ENCODE results near the gene GPR18.
A peak's percentile ranks its signal among the peaks of the same experiment; 100 is the strongest.

GPR18 gene, protein sequence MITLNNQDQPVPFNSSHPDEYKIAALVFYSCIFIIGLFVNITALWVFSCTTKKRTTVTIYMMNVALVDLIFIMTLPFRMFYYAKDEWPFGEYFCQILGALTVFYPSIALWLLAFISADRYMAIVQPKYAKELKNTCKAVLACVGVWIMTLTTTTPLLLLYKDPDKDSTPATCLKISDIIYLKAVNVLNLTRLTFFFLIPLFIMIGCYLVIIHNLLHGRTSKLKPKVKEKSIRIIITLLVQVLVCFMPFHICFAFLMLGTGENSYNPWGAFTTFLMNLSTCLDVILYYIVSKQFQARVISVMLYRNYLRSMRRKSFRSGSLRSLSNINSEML

DNA sequence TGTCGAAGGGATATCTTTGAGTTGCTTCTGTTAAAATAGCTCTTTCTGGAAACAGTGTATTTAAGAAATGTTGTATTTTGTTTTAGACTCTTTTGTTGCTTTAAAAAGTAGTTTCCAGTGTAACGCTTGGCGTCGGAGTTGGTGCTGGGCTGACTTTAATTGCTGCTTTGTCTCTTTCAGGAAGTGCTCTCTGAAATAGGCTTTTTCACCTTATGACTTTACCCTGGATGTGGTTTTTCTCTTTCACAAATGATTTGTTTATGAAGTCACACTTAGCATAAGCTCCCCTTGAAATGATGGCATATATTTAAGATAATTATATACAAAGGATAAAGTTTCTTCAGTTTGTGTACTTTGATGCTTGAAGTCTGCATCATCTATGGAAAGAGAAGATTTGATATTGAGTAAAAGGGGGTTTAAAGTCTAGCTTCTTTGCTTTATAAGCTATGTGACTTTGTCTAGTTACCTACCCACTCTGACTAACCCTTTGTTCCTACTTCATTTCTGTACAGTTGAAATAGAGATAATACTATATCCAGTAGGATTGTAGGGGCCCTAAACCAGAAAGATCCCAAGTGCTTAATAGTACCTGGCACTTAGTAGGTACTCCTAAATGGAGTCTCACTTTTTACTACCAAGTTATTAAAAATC is at the start of gene GPR18:
GPR18 (minus strand) TSS at position 170 of the 651 bp plus-strand sequence. CDS start 2,507 bp downstream, outside the sequence.
- DNase-seq (ENCODE audit: low read depth in 2 of 2), result no peak

DNA sequence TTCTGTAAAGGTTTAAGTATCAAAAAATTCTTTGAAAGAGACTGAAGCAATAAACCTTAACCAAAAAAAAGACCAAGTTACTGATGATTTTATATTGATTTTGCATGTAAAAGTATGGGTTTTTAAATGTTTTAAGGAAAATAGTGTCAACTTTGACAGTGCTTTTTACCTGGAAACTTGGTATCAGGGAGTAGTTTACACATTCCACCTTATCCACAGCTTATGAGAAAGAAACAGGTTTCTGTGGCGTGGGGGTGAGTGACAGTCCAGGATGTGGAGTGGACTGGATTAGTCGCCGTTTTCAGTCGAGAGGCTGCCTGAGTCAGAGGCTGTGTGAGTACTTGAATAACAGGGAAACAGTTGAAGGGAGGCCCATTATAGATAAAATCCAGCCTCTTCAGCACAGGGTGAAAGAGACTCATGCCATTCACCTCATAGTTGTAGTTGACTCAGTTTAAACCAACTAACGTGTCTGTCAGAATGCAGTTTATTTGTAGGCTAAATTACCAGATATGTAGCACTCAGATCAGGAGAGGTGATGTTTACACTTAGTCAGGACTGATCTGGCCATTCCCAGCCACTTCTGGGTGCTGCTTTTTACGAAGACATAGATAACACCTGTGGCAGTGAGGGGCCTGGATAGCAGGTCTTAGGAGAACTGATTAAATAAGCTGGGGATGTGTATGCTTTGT is 49.6 kb upstream of the GPR18 start:
- DNase-seq (ENCODE audit: low read depth in 2 of 2), result peak; percentile 41 to 48

DNA sequence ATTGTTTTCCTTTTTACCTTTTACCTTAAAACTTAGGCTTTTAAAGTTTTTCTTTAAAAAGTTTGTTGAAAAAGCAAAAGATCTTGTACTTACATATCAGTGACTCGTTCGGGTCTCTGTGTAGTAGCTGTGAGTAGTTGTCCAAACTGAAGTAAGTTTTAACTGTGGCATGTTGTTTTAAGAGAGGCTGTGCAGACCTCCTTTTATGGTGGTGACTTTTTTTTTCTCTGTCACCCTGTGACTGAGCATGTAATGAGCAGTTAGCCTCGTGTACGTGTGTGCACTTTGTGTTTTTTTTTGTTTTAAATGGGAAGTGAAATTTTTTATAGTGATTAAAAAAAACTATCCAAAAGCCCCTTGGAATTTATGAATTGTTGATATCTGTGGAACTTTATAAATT is 49.1 kb upstream of the GPR18 start, which contains the start of gene GPR183:
GPR183 (minus strand) TSS at position 153 of the 400 bp plus-strand sequence. CDS start 11,254 bp downstream, outside the sequence.
- DNase-seq (ENCODE audit: low read depth in 2 of 2), result no peak

DNA sequence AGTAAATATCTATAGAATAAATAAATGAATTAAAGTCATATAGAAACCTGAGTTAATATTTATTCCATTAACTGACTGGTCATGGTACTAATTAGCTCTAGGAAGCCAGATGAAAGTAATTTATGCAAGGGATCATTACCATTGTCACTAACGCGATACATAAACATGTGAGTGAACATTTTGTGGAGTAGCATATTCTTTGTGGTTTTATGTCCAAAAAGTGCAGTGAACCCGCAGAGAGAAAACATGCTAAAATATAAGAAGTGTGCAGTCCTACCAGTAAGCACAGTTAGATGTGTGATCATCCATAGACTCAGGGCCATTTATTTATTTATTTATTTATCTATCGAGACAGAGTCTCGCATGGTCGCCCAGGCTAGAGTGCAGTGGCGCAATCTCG is 47.4 kb upstream of the GPR18 start:
- no peak for DNase-seq (ENCODE audit: low read depth in 2 of 2)

DNA sequence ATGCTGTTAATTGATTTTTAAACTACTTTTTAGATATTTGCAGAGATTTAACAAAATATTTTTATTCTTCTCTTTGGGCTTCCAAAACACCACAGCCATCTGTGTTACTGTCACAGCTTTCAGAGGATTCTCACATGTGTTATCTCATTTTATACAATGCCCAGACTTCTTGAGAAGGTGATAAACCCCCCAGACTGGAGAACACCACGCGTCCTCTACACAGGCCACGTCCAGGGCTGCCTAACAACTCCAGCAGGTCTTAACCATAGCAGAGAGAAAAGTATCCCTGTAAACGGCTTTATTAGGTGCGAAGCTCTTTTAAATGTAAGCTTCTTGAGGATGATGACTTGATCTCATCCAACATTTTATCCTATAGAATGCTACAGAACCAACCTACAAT is 47.0 kb upstream of the GPR18 start:
- DNase-seq (ENCODE audit: low read depth in 2 of 2), result no peak

DNA sequence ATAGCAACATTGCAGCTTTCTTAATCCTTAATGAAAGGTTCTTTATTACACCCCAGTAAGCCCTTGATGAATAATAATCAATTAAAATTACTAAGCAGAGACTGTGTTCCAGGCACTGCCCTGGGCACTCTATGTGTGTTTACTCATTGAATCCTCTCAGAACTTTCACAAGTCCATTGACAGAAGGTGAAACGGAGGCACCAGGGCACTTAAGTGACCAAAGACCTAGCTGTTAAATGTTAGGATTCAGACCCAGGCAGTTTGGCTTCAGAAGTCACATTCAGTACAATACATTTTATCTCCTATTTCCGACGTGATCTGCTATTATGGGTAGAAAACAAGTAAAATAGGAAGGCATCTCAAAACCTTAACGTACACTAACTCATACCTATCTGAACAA is 46.4 kb upstream of the GPR18 start:
- DNase-seq (ENCODE audit: low read depth in 2 of 2), result no peak

DNA sequence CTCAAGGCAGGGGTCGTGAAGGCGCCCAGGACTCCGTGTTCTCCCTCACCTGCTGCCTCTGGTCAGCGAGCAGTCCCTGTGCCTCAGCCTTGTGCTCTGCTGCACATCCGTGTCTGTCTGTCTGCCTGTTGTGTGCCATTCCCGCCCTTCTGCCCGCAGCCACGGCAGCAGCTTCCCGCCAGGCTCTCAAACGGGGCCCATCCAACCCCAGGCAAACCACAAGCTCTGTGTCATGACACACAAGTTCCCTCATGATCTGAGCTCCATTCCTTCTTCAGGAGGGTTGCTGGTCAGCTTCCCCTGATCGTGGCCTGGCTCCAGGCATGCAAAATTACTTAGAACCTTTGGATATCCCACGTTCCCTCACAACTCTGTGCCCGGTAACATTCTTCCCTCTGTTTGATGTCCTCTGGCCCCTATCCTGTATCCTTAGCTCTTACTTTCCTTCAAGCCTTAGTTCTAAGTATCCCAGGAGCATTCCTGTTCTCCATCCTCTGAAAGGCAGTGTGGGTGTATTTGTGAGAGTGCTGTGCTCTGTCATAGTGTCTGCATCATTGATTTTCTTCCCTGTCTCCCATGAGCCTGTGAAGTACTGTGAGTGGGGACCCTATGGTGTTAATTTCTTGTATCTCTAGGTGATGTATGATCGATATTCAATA is 45.8 kb upstream of the GPR18 start:
- DNase-seq (ENCODE audit: low read depth in 2 of 2), result peak; percentile 22 to 39

DNA sequence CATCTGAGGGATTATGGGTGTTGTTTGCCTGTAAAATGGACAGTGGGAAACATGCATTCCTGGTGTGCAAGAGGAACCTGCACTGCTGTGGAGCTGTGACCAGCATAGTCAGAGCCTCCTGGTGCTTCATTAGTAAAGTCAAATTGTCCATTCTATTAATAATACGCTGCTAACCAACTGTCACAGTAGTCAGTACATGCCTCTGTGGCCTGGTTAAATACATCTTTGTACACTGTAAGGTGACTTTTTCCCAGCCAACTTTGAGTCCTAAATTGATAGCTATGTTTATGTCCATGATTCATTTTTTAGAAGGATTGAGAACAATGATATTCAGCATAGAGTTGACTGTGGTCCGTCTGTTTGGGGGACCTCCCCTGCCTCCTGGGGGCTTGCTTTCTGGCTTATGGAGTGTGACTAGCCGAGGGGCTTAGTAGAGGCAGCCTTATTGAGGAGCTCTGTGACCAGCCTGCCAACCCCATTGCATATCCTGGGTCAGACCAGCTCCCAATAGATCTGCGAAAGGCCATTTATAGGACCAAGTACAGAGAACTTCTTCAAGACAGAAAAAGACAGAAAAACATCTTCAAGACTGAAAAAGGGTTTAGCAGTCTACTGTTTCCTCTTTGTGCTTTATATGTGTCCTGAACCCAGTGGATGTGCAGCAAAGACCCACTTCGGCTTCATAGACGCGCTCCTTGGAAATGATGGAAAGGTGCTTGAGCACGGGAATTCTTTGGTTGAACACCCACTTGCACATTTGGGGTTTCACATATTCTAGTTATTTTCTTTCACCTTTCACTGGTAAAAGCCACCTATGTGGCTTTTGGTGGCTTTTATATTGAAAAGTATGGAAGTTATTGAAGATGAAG is 44.7 kb upstream of the GPR18 start:
- no peak for DNase-seq (ENCODE audit: low read depth in 2 of 2)

DNA sequence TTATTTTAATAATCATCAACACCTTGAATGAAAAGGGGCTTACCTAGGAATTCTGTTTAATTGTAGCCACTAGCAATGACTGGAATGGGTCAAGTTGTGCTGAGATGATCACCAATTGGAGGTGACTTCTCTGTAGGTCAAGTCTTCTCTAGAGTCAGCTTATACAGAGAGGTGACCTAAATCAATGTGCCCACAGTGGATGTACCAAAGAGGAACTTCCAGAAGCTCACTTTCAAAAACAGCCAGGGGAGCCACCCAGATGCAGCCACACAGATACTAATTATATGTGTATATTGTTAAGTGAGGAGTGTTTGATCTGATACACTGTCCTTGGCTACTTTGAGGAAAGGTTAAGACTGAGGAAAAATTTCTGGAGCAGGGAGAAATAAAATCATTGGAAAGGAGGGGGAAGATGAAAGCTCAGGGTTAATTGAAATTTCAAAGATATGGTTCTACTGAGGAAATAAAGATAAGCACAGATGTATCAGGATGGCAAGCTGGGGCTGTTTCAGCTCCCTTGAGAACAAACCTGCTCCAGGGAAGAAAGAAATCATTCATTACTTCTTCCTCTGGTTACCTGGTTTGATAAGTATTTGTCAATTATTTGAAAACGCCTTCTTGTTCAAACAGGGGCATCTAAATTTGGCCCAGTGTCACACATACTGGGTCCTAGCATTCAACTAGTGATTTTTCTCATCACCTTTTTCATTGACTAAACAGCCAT is 43.9 kb upstream of the GPR18 start:
- no peak for DNase-seq (ENCODE audit: low read depth in 2 of 2)

DNA sequence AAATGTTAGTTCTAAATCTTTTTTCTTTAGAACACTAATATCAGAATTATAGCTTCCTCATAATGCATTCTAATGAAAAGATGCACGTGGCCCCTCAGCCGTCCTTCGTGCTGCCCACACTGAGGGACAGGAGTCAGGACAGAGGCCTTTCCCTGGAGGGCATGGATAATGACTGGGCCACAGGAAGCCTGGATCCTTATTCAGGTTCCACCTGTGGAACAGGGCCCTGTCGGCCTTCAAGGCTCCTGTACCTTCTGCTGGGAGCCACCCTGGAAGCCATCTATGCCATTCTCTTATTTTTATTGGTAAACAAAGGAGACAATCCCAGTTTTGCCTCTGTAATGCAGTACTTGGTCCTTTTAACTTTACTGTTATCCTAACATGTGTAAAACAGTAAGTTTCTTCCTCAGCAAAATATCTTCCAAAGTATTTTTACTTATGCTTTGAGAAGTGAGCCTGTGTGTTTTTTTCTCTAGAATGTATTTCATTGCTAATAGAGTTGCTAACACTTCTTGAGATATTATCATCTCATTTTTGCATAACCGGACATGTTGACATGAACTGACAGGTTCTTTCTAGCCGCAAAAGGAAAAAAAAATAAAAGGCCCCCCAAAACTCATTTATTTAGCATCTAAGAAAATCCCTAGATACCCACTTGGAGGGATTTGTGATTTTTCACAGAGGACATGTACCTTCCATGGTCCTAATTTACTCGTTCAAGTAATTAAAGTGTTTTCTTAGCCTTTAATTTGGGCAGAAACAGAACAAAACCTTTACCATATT is 43.1 kb upstream of the GPR18 start:
- no peak for DNase-seq (ENCODE audit: low read depth in 2 of 2)

DNA sequence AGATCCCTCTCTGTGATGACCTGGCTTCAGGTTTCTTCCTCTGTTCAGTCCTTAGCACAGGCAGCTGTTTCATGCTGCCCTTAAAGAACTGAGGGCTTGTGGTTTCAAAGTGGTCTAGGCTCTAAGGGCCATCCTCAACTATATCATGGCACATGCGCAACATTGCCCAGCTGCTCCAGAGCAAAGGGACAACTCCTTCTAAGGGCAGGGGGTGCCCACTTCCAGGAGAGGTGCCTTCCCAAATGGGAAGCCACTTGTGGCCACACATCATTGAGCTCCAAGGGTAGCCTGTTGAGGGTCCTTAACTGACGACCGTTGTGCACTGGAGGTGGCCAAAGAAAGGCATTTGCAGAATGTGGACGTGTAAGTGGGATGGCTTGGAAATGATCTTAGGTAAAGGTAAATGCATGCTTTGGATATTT is 41.8 kb upstream of the GPR18 start:
- DNase-seq (ENCODE audit: low read depth in 2 of 2), result no peak

DNA sequence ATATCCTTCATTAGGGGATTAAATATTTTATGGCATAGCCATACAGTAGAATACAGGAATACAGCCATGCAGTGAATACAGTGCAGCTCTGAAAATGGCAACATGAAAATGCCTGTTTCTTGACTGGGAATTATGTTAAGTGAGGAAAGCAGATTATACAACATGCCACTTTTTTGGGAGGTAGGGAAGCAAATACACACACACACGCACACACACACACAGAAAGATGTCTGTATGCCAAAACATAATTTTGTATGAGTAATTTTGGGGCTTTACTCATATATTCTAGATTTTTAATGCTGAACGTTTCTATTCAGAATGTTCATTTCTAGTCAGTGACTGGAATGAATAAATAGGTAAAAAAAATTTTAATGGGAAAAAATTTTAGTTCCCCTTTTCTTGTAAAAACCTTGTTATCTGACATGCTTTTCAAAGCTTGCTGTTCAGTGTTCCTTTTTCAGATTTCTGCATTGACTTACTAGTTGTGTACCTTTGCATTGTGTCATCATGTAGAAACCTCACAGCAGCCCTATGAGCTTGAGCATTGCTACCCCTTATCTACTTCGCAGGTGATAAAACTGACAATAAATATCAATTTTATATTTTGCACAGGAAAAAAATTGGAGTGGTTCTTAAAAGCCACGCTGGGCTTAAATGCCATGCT is 41.2 kb upstream of the GPR18 start:
- DNase-seq (ENCODE audit: low read depth in 2 of 2), result no peak

DNA sequence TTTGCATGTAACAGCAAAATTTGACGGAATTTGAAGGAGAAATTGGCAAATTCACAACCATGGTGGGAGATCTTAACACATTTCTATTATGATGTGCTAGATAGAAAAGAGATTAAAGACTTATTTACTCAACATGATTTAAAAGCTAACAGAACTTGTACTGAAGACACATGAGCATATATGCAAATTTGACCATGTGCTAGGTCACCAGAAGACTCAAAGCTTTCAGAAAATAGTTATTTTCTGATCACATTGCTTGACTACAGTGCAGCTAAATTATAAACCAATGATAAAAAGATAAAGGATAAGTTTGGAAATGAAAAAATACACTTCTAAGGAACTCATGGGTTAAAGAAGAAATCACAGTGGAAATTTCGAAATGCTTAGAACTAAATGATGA is 39.9 kb upstream of the GPR18 start:
- DNase-seq (ENCODE audit: low read depth in 2 of 2), result no peak

DNA sequence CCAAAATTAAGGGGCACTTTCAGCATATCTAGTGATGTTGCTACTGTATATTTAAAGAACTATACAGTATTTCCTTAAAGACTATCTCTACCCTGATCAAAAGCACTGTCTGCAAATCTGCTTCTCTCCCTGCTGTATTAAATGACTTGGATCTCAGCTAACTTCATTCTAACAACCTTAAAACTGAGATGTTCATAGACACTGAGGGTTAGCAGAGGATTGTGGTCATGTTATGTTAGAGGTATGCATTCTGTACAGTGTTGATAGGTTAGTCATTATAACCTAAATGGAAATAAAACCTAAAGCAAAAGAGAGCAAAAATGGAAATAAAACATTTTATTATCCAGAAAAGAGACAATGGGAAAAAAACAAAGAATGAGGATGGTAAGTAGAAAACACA is 39.2 kb upstream of the GPR18 start:
- DNase-seq (ENCODE audit: low read depth in 2 of 2), result no peak

DNA sequence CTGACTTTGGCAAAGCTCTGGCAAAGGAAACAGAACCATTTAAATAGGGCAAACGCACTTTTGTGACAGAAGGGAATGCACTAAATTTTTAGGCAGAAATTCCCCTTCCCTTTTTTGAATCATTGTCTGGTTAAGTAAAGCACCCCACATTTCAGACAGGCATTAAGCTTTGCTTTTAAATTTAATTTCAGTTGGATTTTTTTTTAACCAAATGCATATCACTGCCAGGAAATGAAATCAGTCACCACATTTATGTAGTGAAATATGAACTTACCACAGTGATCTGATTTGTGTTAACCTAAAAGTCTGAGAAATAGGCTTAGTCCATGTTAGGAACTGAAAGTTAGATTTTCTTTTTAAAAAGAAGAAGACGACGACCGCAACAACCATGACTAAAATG is 38.2 kb upstream of the GPR18 start:
- no peak for DNase-seq (ENCODE audit: low read depth in 2 of 2)

DNA sequence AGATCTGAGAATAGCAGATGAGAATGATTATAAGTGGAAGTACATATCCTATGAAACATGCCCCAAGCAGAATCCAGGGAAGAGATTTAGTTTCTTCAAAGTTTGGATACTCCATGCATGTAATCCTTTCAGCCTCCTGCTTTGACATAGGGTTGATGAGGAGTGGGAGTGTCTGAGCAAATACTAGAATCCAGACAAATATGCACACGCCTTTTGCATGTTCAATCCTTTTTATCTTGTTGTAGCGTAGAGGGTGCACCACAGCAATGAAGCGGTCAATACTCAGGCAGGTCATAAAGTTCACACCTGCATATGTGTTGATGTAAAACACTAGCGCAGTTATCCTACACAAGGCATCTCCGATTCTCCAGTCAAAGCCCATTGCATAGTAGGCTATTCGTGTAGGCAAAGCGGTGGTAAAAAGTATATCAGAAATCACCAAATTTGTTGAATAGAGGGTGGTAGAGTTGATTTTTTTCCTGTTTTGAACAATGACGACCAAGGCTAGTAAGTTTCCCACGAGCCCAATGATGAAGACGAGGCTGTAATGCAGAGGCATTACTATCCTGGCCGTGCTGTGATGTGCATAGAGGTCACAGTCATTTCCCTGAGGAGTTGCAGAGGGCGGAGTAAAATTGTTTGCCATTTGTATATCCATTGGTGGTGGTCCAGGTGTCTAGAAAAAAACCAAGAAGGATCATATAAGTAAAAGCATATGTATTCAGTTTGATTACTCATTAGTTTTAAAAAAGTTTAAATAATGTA is 37.5 kb upstream of the GPR18 start:
- no peak for DNase-seq (ENCODE audit: low read depth in 2 of 2)

DNA sequence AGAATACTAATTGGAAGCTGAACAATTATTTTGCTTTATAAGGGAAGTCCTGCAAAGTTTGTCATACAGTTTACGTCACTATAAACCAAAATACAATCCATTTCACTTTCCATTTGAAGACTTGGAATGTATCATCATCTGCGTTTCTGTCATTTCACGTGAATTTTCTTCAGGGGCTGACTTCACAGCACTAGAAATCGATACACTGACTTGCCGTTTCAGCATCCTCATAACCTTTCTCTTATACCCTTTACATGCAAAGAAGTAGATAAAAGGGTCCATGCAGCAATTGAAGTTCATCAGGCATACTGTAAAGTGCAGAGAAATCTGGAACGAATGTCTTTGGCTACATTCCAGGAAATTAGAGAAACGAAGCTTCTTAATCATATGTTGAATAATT is 36.8 kb upstream of the GPR18 start:
- no peak for DNase-seq (ENCODE audit: low read depth in 2 of 2)

DNA sequence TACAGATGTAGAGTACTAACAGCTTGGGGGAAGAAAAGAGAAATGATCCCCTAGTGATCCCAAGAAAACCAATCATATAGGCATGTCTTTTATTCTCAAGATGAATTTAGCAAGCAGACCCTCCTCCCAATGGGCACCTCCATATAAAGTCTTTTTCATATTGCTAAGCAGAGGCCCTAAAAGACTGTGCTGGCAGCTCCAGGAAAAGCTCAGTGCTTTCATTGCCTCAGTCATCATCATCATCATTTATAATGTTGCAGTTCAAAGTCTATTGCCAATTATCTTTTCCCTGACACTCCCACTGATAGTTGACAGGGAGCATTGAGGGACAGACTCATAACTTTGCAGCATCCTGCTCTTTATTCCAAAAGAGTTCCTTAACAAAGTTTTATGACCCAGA is 36.0 kb upstream of the GPR18 start:
- DNase-seq (ENCODE audit: low read depth in 2 of 2), result no peak

DNA sequence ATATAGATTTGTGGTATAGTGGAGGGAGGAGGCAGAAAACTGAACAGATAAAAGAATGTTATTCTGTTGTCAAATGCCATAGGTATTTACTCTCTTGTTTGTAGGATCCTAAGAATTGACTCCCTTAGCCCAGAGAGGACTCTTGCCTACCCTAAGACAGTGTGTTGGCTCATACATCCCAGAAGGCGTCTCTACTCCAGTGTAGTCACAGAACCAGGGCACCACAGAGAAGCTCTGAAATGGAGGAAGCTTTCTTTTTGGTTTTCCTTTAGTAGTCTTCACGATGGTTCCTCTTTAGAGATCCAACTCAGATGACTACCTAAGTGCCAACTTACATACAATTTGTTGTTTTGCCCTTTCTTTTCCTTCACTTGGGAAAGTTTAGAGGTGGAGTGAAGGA is 35.0 kb upstream of the GPR18 start:
- no peak for DNase-seq (ENCODE audit: low read depth in 2 of 2)

Measured in stimulated activated CD4-positive, alpha-beta T cell treated with anti-CD3 and anti-CD28 coated beads, Interleukin-1b, Interleukin-23, amount 100 ng/mL, for 4 hours (primary cell).